ACHN (cell line): ENCODE data around the gene MEIOB.

Experiments
- DNase-seq: peaks from one replicate; pipeline ENCODE4 v3.0.0-alpha.2; 2015
- in situ Hi-C: cut with HindIII; loops from 2 replicates; pipeline ENCODE4 v1.10.0; 2017; ENCODE audit warnings: low sequenced_read_pairs, low pct_ligation_motif_present, low pct_unique_long_range_greater_than_20kb

Gene MEIOB

DNA sequence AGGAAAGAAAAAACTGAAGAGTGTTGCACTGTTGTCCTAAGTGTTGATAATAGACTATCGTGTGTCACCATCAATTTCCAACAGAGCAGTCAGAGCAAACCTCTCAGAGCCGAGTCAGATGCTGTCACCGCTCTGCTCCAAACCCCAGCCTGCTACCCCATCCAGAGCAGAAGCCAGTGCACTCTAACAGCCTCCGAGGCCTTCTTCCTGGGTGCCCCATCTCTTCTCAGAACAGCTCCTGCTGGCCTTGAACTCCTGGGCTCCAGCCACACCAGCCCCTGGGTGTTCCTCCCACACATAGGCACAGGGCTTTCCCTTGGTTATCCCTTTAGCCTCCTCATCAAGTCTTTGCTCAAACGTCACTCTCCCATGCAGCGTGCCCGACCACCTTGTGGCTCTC lies 21.0 kb downstream of the MEIOB start:
- in situ Hi-C loops = no loop called here
- DNase-seq = no peak

- in situ Hi-C loops = no loop called here
- no peak for DNase-seq
Measured at GRCh38 chr16:1846416-1846815, 25.5 kb downstream of the MEIOB start.

- no peak for DNase-seq
- in situ Hi-C loops = no loop called here
Measured at GRCh38 chr16:1845985-1846384, 26.0 kb downstream of the MEIOB start.

DNA sequence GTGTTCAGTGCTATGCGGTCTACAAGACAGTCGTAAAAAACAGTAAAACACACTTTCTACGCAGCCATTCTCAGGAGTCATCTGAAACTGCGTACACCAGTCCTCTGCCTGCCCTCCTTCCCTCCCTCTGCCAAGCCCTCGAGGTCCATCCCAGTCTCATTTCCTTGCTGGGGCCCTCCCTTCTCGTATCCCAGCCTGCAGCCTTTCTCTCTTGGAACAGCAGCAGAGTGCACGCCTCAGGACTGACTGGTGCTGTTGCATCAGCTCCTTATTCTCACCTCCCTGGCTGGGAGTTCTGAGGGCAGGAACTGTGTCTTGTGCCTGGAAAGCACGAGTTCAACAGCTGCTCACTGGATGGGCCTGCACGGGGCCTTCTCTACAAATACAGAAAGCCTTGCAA lies 32.4 kb downstream of the MEIOB start:
- in situ Hi-C loops = no loop called here
- DNase-seq = no peak

- in situ Hi-C loops = no loop called here
- no peak for DNase-seq
Measured at GRCh38 chr16:1834096-1834495, 37.9 kb downstream of the MEIOB start.

GRCh38 chr16:1832838-1833454 lies 39.0 kb downstream of the MEIOB start:
- no peak for DNase-seq
- in situ Hi-C loops = no loop called here

DNA sequence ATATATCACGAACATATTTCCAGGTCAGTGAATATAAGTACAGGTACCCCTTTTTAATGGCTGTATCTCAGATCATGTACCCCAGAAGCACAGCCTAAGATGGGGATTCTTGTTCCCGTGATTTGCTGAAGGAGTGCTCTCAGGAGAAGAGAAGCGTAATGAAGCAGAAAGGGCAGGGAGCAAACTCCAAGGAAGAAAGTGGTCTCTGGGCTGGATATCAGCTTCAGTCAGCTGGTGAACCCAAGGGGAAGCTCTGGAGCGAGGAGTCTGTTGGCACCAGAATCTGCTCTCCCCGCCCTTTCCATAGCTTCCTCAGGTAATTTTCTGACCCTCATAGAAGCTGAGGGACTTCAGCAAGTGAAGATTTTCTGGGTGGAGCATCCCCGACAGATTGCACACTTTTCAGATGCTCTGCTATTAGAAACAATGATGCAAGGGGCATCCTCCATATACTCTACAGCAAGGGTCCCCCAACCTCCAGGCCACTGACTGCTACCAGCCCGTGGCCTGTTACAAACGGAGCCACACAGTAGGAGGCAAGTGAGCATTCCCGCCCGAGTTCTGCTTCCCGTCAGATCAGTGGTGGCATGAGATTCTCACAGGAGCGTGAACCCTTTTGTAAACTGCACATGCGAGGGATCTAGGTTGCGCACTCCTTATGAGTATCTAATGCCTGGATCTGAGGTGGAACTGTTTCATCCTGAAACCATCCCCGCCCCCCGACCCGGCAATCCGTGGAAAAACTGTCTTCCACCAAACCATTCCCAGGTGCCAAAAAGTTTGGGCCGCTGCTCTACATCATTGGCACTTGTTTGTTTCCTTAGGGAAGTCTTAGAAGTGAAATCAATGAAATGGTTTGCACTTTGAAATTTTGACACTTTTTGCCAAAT lies 40.5 kb downstream of the MEIOB start:
- DNase-seq = no peak
- in situ Hi-C loops = no loop called here

- in situ Hi-C loops = no loop called here
- DNase-seq = no peak
Measured at GRCh38 chr16:1830213-1830612, 41.8 kb downstream of the MEIOB start.

DNA sequence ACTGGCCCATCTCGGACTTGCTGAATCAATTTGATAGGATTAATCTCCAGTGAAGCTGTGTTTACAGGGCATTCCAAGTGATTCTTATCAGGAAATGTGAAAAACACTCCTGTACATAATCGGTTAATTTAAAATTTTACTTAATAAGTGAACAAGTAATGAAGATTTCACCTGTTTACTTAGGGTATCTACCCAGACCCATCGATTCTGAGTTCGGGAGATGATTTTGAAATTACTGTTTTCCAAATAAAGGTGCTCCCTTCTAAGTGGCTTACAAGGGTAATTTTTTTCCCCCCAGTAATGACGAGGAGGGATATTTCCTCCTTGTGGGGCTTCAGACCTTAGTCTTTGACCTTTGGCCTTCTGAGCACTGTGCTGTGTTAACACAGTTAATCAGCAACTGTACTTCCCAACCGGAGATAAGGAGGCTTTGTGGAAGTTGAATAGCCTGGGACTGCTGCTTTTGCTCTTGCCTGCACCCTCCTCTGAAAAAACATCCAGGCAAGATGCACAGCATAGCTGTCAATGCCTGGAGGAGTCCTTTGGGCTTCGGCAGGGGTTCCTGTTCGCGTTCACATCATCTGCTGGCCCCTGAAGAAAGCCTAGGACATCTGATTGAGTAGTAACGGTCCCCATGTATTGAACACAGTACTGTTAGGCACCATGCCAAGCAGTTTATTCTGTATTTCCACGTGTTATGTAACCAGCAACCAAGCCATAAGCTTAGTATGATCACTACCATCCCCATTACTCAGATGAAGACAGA lies 43.1 kb downstream of the MEIOB start:
- DNase-seq = peak; percentile 69
- in situ Hi-C loops = no loop called here

DNA sequence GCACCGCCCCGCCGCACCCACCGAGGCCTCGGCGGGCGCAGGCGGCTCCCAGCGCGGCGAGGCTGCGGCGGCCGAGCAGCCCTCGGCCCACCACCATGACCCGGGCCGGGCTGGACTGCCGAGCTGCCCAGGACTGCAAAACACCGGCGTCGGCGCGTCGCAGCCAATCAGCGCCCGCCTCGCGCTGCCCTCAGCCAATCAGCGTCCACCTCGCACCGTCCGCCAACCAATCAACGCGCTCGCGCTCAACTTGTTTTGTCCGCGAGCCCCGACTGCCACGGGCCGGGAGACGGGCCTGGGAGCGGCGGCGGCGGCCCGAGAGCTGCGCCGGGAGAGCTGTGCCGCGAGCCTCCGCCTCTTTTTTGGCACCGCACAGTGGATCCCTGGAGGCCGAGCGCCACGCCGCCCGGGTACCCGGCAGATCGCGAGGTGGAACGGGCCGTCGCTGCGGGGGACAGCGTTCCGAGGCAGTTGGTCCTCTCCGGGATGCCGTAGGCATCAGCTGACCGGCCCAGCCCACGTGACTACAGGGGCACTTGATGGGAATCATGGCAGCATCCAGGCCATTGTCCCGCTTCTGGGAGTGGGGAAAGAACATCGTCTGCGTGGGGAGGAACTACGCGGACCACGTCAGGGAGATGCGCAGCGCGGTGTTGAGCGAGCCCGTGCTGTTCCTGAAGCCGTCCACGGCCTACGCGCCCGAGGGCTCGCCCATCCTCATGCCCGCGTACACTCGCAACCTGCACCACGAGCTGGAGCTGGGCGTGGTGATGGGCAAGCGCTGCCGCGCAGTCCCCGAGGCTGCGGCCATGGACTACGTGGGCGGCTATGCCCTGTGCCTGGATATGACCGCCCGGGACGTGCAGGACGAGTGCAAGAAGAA lies 45.0 kb downstream of the MEIOB start, which contains the start of the genes FAHD1 and HAGH:
Gene FAHD1 (plus strand): TSS at position 516 of the 883 bp plus-strand sequence. CDS start 33 bp downstream, at position 549.
Gene HAGH (minus strand): TSS at position 135 of the 883 bp plus-strand sequence. CDS start 38 bp downstream, at position 97.
- in situ Hi-C loops = no loop called here
- DNase-seq = peak; percentile 96

DNA sequence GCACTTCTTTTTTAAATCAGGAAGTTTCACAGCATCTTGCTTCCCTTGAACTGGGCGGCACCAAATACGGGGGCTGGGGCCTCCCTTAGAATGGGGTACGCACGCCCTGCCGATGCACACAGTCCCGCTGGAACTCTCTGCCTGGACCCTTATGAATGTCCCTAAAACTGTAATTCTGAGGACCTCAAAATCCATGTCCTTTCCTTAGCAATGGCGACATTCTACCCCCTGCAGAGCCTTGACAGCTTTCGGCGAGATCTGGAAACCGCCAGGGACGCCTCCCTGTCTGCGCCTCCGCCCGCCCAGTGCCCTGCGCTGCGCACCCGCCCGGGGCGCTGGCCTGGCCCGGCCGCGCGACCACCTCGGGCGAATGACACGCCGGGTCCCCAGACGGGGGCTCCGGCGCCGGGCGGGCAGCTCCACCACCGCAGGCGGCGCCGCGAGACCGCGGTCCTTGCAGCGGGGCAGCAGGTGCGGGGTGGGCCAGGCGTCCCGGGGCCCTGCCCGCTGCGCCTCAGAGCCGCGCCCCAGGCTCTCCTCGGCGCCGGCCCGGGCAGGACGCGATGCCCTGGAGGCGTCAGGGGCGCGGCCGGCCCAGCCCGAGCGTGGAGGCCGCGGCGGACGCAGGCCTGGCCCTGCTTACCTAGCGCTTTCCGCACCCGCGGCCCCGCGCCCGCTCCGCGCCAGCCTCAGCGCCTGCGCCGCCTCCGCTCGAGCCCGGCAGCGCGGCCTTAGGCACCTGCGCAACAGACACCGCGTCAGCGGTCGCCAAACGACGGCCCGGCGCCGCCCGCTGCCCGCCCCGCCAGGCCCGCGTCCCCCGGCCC lies 45.9 kb downstream of the MEIOB start:
- in situ Hi-C loops = no loop called here
- peak; percentile 78 for DNase-seq

GRCh38 chr16:1825381-1825863 lies 46.5 kb downstream of the MEIOB start:
- DNase-seq = no peak
- in situ Hi-C loops = no loop called here

- in situ Hi-C loops = no loop called here
- DNase-seq = peak; percentile 86
Measured at GRCh38 chr16:1823821-1824220, 48.1 kb downstream of the MEIOB start.

- DNase-seq = no peak
- in situ Hi-C loops = no loop called here
Measured at GRCh38 chr16:1822801-1823200, 49.2 kb downstream of the MEIOB start.

DNA sequence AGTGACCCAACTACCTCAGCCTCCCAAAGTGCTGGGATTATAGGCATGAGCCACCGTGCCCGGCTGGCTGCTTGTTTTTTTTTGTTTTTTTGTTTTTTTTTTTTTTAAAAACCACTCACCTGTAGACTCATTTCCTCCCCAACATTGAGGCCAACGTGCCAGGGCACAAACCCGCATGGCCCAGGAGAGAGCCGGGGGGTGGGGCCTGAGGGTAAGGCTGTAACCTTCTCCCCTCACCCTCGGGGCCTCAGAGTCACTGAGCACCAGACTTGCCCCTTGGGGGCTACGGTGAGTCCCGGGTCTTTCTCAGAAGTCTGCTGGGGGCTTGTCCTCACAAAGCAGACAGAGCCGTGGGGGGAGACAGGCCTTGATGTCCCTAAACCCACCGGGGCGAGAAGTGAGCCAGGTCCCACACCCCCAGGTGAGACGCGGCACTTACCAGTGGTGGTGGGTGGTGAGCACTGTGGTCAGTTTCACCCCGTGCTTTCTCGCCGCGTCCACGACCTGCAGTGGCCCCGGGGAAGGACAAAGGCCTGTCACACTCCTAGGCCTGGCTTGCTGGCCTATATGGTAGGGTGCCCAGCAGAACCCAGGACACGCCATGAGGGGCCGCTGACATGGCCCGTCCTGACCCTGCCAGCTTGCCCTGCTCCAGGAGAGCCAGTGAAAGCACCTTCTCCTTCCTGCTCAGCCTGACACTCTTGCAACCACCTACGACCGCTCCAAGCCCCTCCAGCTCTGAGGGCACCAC lies 49.9 kb downstream of the MEIOB start:
- DNase-seq = no peak
- in situ Hi-C loops = no loop called here

GRCh38 chr16:1820946-1821290 lies 51.0 kb downstream of the MEIOB start:
- DNase-seq = no peak
- in situ Hi-C loops = no loop called here
